Hepatocyte (in vitro differentiated cells): ENCODE results near the gene RXFP3.

ENCODE experiments used
- CTCF ChIP-seq: fragments of 200-600 bp; sonication (generic); IDR thresholded peaks from 2 replicates; pipeline ENCODE4 v1.5.1; 2016; ENCODE audit warnings: antibody characterized with exemption, mild to moderate bottlenecking; ENCODE audit not compliant: poor library complexity
- EZH2 ChIP-seq: fragments of 200-600 bp; sonication (generic); IDR thresholded peaks from 2 replicates; pipeline ENCODE4 v1.6.1; 2016; ENCODE audit warnings: antibody characterized with exemption, mild to moderate bottlenecking, borderline replicate concordance

DNA sequence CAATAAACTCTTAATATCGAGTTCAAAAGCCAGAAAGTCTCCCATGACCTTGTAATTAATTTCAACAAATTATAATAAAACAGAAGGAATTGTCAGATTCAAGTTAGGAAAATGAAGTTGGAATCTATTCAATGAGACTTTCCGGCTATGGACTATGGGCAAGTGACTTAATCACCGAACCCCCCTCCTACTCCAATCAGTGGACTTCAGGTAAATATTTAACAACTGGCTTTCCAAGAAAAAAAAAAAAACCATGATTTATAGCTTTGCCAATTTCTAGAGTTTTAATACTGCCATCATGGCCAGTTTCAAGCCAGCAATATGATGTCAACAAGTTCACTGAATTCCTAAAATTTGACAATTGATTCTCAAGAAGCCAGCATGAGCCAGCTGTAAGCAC is 43.8 kb downstream of the RXFP3 start:
- no peak for TF ChIP-seq CTCF
- TF ChIP-seq EZH2 = no peak
